HG02763 (cell line): ENCODE measurements around the gene MAP1LC3A.
"Not testable (repeated sequence)": the region's sequence is repeated elsewhere in the genome, so short reads cannot be mapped to it uniquely, and the experiment has no call there.

Source experiments
- ATAC-seq: cut with Tn5 transposase; IDR thresholded peaks from one replicate; pipeline ENCODE4 v1.9.1; 2021; ENCODE audit warnings: mild to moderate bottlenecking, moderate library complexity; ENCODE audit not compliant: unreplicated experiment

Gene MAP1LC3A

GRCh38 chr20:34558320-34559218 is at the start of gene MAP1LC3A:
TSS of gene MAP1LC3A (plus strand) at chr20:34558718. CDS start at chr20:34558869, 151 bp downstream.
- ATAC-seq: peak; percentile 58

GRCh38 chr20:34510575-34510974 is 47.9 kb upstream of the MAP1LC3A start:
- no peak for ATAC-seq

- no peak for ATAC-seq
These were observed 46.6 kb upstream of the MAP1LC3A start for GRCh38 chr20:34511891-34512265.

GRCh38 chr20:34512266-34512954 is 46.1 kb upstream of the MAP1LC3A start:
- ATAC-seq: no peak

GRCh38 chr20:34512955-34513419 is 45.5 kb upstream of the MAP1LC3A start:
- no peak for ATAC-seq

- ATAC-seq: not testable (repeated sequence)
These were observed 44.5 kb upstream of the MAP1LC3A start for GRCh38 chr20:34514034-34514433.

- ATAC-seq: no peak
These were observed 43.5 kb upstream of the MAP1LC3A start for GRCh38 chr20:34514897-34515483.

- ATAC-seq: peak; percentile 44
These were observed 42.9 kb upstream of the MAP1LC3A start for GRCh38 chr20:34515484-34516246.

GRCh38 chr20:34516247-34517113 is 42.0 kb upstream of the MAP1LC3A start, which contains the start of gene DYNLRB1:
TSS of gene DYNLRB1 (plus strand) at chr20:34516422. CDS start at chr20:34516459, 37 bp downstream.
- ATAC-seq: peak; percentile 64

- ATAC-seq: no peak
These were observed 41.4 kb upstream of the MAP1LC3A start for GRCh38 chr20:34517114-34517505.

GRCh38 chr20:34518863-34519262 is 39.7 kb upstream of the MAP1LC3A start:
- ATAC-seq: not testable (repeated sequence)

GRCh38 chr20:34519841-34520240 is 38.7 kb upstream of the MAP1LC3A start:
- not testable (repeated sequence) for ATAC-seq

GRCh38 chr20:34522969-34523871 is 35.3 kb upstream of the MAP1LC3A start:
- ATAC-seq: no peak

GRCh38 chr20:34524426-34524825 is 34.1 kb upstream of the MAP1LC3A start:
- no peak for ATAC-seq

GRCh38 chr20:34525342-34525708 is 33.2 kb upstream of the MAP1LC3A start:
- no peak for ATAC-seq

- no peak for ATAC-seq
These were observed 32.7 kb upstream of the MAP1LC3A start for GRCh38 chr20:34525709-34526416.

GRCh38 chr20:34526466-34526865 is 32.1 kb upstream of the MAP1LC3A start:
- no peak for ATAC-seq

- no peak for ATAC-seq
These were observed 31.5 kb upstream of the MAP1LC3A start for GRCh38 chr20:34527016-34527415.
